Prostate gland (tissue), 2 donors: ENCODE data around the gene CRIP1.

Experiments used
- CTCF ChIP-seq, 4 experiments: fragments of 200-600 bp in 2 of 4; fragments of 450-650 bp in 2 of 4; sonication (generic) in 2 of 4; IDR thresholded peaks; 1 replicate in 3 of 4; 2 replicates in 1 of 4; pipeline ENCODE4 v1.5.1; 2016 to 2019; ENCODE audit warnings: antibody characterized with exemption in 4 of 4, mild to moderate bottlenecking in 2 of 4, moderate library complexity in 2 of 4
- POLR2A ChIP-seq: fragments of 450-650 bp; IDR thresholded peaks from one replicate; pipeline ENCODE4 v1.6.1; 2016; ENCODE audit warnings: antibody characterized with exemption, mild to moderate bottlenecking

- TF ChIP-seq CTCF (IDR thresholded peaks at IDR 0.05) (no peak), POLR2A (no peak)
Measured at GRCh38 chr14:105503296-105503640, 16.6 kb downstream of the CRIP1 start.
